MV-4-11 (cell line): ENCODE measurements around the gene MKRN2.
"Not testable (repeated sequence)": the region's sequence is repeated elsewhere in the genome, so short reads cannot be mapped to it uniquely, and the experiment has no call there.

Source experiments
- DNase-seq: peaks from one replicate; lab custom pipeline; 2025; lab: John Stamatoyannopoulos, UW

Gene MKRN2

GRCh38 chr3:12630843-12631242 is 74.0 kb downstream of the MKRN2 start:
- not testable (repeated sequence) for DNase-seq

- no peak for DNase-seq
Observed at GRCh38 chr3:12632523-12632922, 75.6 kb downstream of the MKRN2 start.

GRCh38 chr3:12633108-12633507 is 76.2 kb downstream of the MKRN2 start:
- DNase-seq, result no peak
